ENCODE measurements around the gene TMCC1.

The TMCC1 gene

GRCh38 chr3:129632056-129632455, 261.5 kb downstream of the TMCC1 start:
- Histone ChIP-seq H3K27me3 (ENCODE audit: insufficient read depth, low read depth, severe bottlenecking) (no peaks in the 10 kb centered on the region), H3K36me3 (no peaks in the 10 kb centered on the region), H3K9me3 (ENCODE audit: severe bottlenecking) (peaks cover 4% of the 10 kb centered on the region), H3K27ac (no peak overlapping the region), H3K4me3 (ENCODE audit: low read depth, low read length) (no peak overlapping the region)
- TF ChIP-seq CTCF (IDR thresholded peaks at IDR 0.05; ENCODE audit: low read depth, low read length): no peak
- no peak for DNase-seq

GRCh38 chr3:129629011-129629410, 264.5 kb downstream of the TMCC1 start:
- no peak for TF ChIP-seq CTCF (IDR thresholded peaks at IDR 0.05; ENCODE audit: low read depth, low read length)
- Histone ChIP-seq H3K4me3 (ENCODE audit: low read depth, low read length) (no peak overlapping the region), H3K36me3 (no peaks in the 10 kb centered on the region), H3K27me3 (ENCODE audit: insufficient read depth, low read depth, severe bottlenecking) (no peaks in the 10 kb centered on the region), H3K9me3 (ENCODE audit: severe bottlenecking) (no peaks in the 10 kb centered on the region), H3K27ac (no peak overlapping the region)
- no peak for DNase-seq

- Histone ChIP-seq H3K4me3 (ENCODE audit: low read depth, low read length) (peak overlapping the region; percentile 61), H3K9me3 (ENCODE audit: severe bottlenecking) (no peaks in the 10 kb centered on the region), H3K36me3 (no peaks in the 10 kb centered on the region), H3K27me3 (ENCODE audit: insufficient read depth, low read depth, severe bottlenecking) (no peaks in the 10 kb centered on the region), H3K27ac (no peak overlapping the region)
- no peak for TF ChIP-seq CTCF (IDR thresholded peaks at IDR 0.05; ENCODE audit: low read depth, low read length)
- DNase-seq: no peak
These were observed 265.4 kb downstream of the TMCC1 start for GRCh38 chr3:129628169-129628522.

GRCh38 chr3:129627350-129628168, 266.0 kb downstream of the TMCC1 start:
- Histone ChIP-seq H3K4me3 (ENCODE audit: low read depth, low read length) (peak overlapping the region; percentile 61), H3K27ac (peak overlapping the region; percentile 72), H3K36me3 (no peaks in the 10 kb centered on the region), H3K9me3 (ENCODE audit: severe bottlenecking) (no peaks in the 10 kb centered on the region), H3K27me3 (ENCODE audit: insufficient read depth, low read depth, severe bottlenecking) (no peaks in the 10 kb centered on the region)
- peak; percentile 76 for DNase-seq
- peak; percentile 95 for TF ChIP-seq CTCF (IDR thresholded peaks at IDR 0.05; ENCODE audit: low read depth, low read length)

- H3K36me3 ChIP-seq: no peaks in the 10 kb centered on the region
- H3K9me3 ChIP-seq (ENCODE audit: severe bottlenecking): no peaks in the 10 kb centered on the region
- DNase-seq: peak; percentile 84
- H3K4me3 ChIP-seq (ENCODE audit: low read depth, low read length): peak overlapping the region; percentile 61
- no peaks in the 10 kb centered on the region for H3K27me3 ChIP-seq (ENCODE audit: insufficient read depth, low read depth, severe bottlenecking)
- TF ChIP-seq CTCF (IDR thresholded peaks at IDR 0.05; ENCODE audit: low read depth, low read length): no peak
- H3K27ac ChIP-seq: peak overlapping the region; percentile 72
These were observed 266.7 kb downstream of the TMCC1 start for GRCh38 chr3:129626744-129627349.
